Pancreas (tissue), 10 donors: Measurements from ENCODE around the gene LCE1C. TPM values are rescaled to one million over a fixed set of nuclear protein-coding genes. Genes with fewer than 3 reads are reported as not detected.

Source experiments
- ATAC-seq, 4 donors: fragments of 200-7000 bp; cut with Tn5 transposase; one replicate each; pipeline versions ENCODE4 v1.8.0 to v1.9.1; 2020; ENCODE audit warnings: mild to moderate bottlenecking in 4 of 4, moderate library complexity in 4 of 4
- DNase-seq, 6 donors: peaks; one replicate each; pipeline ENCODE4 v3.0.0-alpha.2; 2020
- FAIRE-seq: peaks from 2 replicates; lab custom pipeline; 2012; peaks lifted over from hg19 to GRCh38; lab: Jason Lieb, UNC
- H3K27ac ChIP-seq, 4 donors: fragments of 200-600 bp; sonication (generic); 1 replicate in 3 of 4; 2 replicates in 1 of 4; pipeline versions ENCODE4 v1.5.0 to v1.8.0; 2020
- H3K27me3 ChIP-seq, 4 donors: fragments of 200-600 bp; one replicate each; pipeline ENCODE4 v1.8.0; 2021
- H3K36me3 ChIP-seq, 3 donors: fragments of 200-600 bp; sonication (generic) in 1 of 3; one replicate each; pipeline versions ENCODE4 v1.5.0 to v1.8.0; 2020 to 2021
- H3K4me1 ChIP-seq, 3 donors: fragments of 200-600 bp; one replicate each; pipeline ENCODE4 v1.8.0; 2021
- H3K4me3 ChIP-seq, 4 donors: fragments of 200-600 bp; sonication (generic) in 2 of 4; one replicate each; pipeline versions ENCODE4 v1.5.0 to v1.8.0; 2020 to 2021
- H3K9me3 ChIP-seq, 4 donors: fragments of 200-600 bp; one replicate each; pipeline ENCODE4 v1.8.0; 2021
- WGBS, 2 donors: extraction: QIAGEN DNeasy Blood & Tissue Kit; methylation state at CpG; one replicate each; pipeline ENCODE4 v1.1.7; 2013; 5-methylcytosine and 5-hydroxymethylcytosine counted together
- intact Hi-C, 3 donors: fragments of 100-400 bp; cut with DNase I; formaldehyde crosslinking; loops; one replicate each; pipeline versions ENCODE4 v1.11.1 to v1.14.2; 2022
- polyA plus RNA-seq, 2 donors: library from polyadenylated mRNA; stranded (reverse); fragments of 200-250 nt; gene quantifications; one replicate each; pipeline ENCODE4 v1.2.3, GENCODE V29; 2013
- total RNA-seq, 6 donors: library from RNA; stranded (reverse); fragmentation: NEBNext Ultra II Directional in 4 of 6; extraction: Animal tissue kit (Norgen Biotek cat#: 25700) in 4 of 6; gene quantifications; one replicate each; pipeline versions ENCODE4 v1.2.1 to v1.2.4, GENCODE V29; 2021 to 2023
- TF ChIP-seq, protein P1 (sequence below), 4 donors: fragments of 200-600 bp; sonication (generic) in 3 of 4; IDR thresholded peaks; one replicate each; pipeline versions ENCODE4 v1.5.0 to v1.8.0; 2021; ENCODE audit warnings: antibody characterized with exemption in 4 of 4
- donor health status: healthy with polysubstance abuse.
- donor health status: DM: no; HTN: no; CAD: no; lungs with moderate emphysema.
- donor health status: DM: no; HTN: no; CAD: no.
- donor health status: control.
- donor health status: control.
- donor health status: Bipolar disorder and iron deficiency.
- donor health status: DM: yes; HTN: yes; CAD: no.
- donor health status: DM: no; HTN: no; CAD: no.
- donor health status: DM: no; HTN: no; CAD: no.
- donor health status: DM: yes; HTN: yes; CAD: no.

LCE1C gene
- total and polyA plus RNA-seq, 8 donors, result not detected

DNA sequence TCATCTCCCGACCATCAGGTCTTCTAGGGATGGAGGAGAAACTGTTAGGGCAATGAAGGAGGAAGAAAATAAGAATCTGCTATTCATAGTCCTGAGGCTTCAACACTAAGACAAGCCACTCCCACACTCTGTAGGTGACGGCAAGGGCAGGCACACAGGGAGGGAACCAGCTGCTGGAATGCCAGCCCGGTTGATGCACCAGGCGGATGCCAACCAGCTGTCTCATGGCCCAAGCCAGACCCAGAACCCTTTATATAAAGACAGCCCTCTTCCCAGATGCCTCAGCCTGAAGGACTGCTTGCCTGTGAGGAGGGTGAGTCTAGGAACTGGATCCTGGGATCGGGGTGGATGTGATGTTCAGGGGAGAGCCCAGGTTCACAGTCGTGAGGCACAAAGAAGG lies 48.7 kb downstream of the LCE1C start, which contains the start of gene KPRP:
KPRP (plus strand) TSS at position 279 of the 400 bp plus-strand sequence. CDS start 1,564 bp downstream, outside the sequence.
- Histone ChIP-seq H3K4me1 (no peaks in the 10 kb centered on the region), H3K4me3 (no peak within 1 kb of the TSS), H3K36me3 (no peaks in the 10 kb centered on the region), H3K27me3 (peaks cover 0 to 10% (median 0%) of the 10 kb centered on the region in 4 donors), H3K27ac (no peak within 1 kb of the TSS), H3K9me3 (no peaks in the 10 kb centered on the region)
- TF ChIP-seq, protein P1, sequence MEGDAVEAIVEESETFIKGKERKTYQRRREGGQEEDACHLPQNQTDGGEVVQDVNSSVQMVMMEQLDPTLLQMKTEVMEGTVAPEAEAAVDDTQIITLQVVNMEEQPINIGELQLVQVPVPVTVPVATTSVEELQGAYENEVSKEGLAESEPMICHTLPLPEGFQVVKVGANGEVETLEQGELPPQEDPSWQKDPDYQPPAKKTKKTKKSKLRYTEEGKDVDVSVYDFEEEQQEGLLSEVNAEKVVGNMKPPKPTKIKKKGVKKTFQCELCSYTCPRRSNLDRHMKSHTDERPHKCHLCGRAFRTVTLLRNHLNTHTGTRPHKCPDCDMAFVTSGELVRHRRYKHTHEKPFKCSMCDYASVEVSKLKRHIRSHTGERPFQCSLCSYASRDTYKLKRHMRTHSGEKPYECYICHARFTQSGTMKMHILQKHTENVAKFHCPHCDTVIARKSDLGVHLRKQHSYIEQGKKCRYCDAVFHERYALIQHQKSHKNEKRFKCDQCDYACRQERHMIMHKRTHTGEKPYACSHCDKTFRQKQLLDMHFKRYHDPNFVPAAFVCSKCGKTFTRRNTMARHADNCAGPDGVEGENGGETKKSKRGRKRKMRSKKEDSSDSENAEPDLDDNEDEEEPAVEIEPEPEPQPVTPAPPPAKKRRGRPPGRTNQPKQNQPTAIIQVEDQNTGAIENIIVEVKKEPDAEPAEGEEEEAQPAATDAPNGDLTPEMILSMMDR (IDR thresholded peaks at IDR 0.05), result no peak
- ATAC-seq, result no peak
- no peak for DNase-seq
- 39 to 53% methylated on average over 6 of the region's 6 CpGs for WGBS, 2 donors
- intact Hi-C loops, result no loop called here
- no peak for FAIRE-seq

- Histone ChIP-seq H3K4me1 (no peaks in the 10 kb centered on the region), H3K4me3 (no peak overlapping the region), H3K27ac (no peak overlapping the region), H3K9me3 (no peaks in the 10 kb centered on the region), H3K27me3 (peaks cover 0 to 10% (median 0%) of the 10 kb centered on the region in 4 donors), H3K36me3 (no peaks in the 10 kb centered on the region)
- DNase-seq (no peak), ATAC-seq (no peak), FAIRE-seq (no peak)
- 40 to 57% methylated on average over 1 to 2 of the region's 2 CpGs for WGBS, 2 donors
- TF ChIP-seq, protein P1 (IDR thresholded peaks at IDR 0.05), result no peak
- intact Hi-C loops, result no loop called here
These were observed 49.6 kb downstream of the LCE1C start for GRCh38 chr1:152756872-152757271.

Other genes starting within 250 kb of the LCE1C start
- not detected for gene LCE3E, start 239.9 kb downstream of the LCE1C start, total RNA-seq
- gene LCE3E, start 239.9 kb downstream of the LCE1C start, polyA plus RNA-seq, result not detected
- gene LCE3D, start 226.1 kb downstream of the LCE1C start, total RNA-seq, result not detected
- gene LCE3D, start 226.1 kb downstream of the LCE1C start, polyA plus RNA-seq, result not detected
- not detected for gene LCE3C, start 206.4 kb downstream of the LCE1C start, total RNA-seq
- gene LCE3C, start 206.4 kb downstream of the LCE1C start, polyA plus RNA-seq, result not detected
- gene LCE3B, start 192.8 kb downstream of the LCE1C start, total RNA-seq, result not detected
- gene LCE3B, start 192.8 kb downstream of the LCE1C start, polyA plus RNA-seq, result not detected
- gene LCE3A, start 183.5 kb downstream of the LCE1C start, total RNA-seq, result not detected
- not detected for gene LCE3A, start 183.5 kb downstream of the LCE1C start, polyA plus RNA-seq
- gene LCE2D, start 143.3 kb downstream of the LCE1C start, total RNA-seq, result not detected
- gene LCE2D, start 143.3 kb downstream of the LCE1C start, polyA plus RNA-seq, result not detected
- gene LCE2C, start 131.4 kb downstream of the LCE1C start, total RNA-seq, result not detected
- not detected for gene LCE2C, start 131.4 kb downstream of the LCE1C start, polyA plus RNA-seq
- not detected for gene LCE2B, start 120.5 kb downstream of the LCE1C start, total RNA-seq
- not detected for gene LCE2B, start 120.5 kb downstream of the LCE1C start, polyA plus RNA-seq
- gene LCE2A, start 108.3 kb downstream of the LCE1C start, total RNA-seq, result not detected
- gene LCE2A, start 108.3 kb downstream of the LCE1C start, polyA plus RNA-seq, result not detected
- gene LCE4A, start 98.5 kb downstream of the LCE1C start, total RNA-seq, result not detected
- not detected for gene LCE4A, start 98.5 kb downstream of the LCE1C start, polyA plus RNA-seq
- not detected for gene KPRP, start 48.6 kb downstream of the LCE1C start, total RNA-seq
- gene KPRP, start 48.6 kb downstream of the LCE1C start, polyA plus RNA-seq, result not detected
- not detected for gene LCE1F, start 31.5 kb downstream of the LCE1C start, total RNA-seq
- gene LCE1F, start 31.5 kb downstream of the LCE1C start, polyA plus RNA-seq, result not detected
- gene LCE1E, start 20.4 kb downstream of the LCE1C start, total RNA-seq, result not detected
- not detected for gene LCE1E, start 20.4 kb downstream of the LCE1C start, polyA plus RNA-seq
- gene LCE1D, start 9.9 kb downstream of the LCE1C start, total RNA-seq, result not detected
- not detected for gene LCE1D, start 9.9 kb downstream of the LCE1C start, polyA plus RNA-seq
- not detected for gene LCE1B, start 5.3 kb upstream of the LCE1C start, total RNA-seq
- gene LCE1B, start 5.3 kb upstream of the LCE1C start, polyA plus RNA-seq, result not detected
- not detected for gene LCE1A, start 20.8 kb upstream of the LCE1C start, total RNA-seq
- gene LCE1A, start 20.8 kb upstream of the LCE1C start, polyA plus RNA-seq, result not detected
- not detected for gene LCE6A, start 36.2 kb upstream of the LCE1C start, total RNA-seq
- gene LCE6A, start 36.2 kb upstream of the LCE1C start, polyA plus RNA-seq, result not detected
- gene LCE7A, start 53.3 kb upstream of the LCE1C start, total RNA-seq, result not detected
- gene LCE7A, start 53.3 kb upstream of the LCE1C start, polyA plus RNA-seq, result not detected
- not detected for gene SMCP, start 71.7 kb upstream of the LCE1C start, total RNA-seq
- not detected for gene SMCP, start 71.7 kb upstream of the LCE1C start, polyA plus RNA-seq
- not detected for gene IVL, start 101.9 kb upstream of the LCE1C start, total RNA-seq
- under 1 TPM in 1 of 2 donors, not detected in 1; 0.02 TPM for gene IVL, start 101.9 kb upstream of the LCE1C start, polyA plus RNA-seq
- gene SPRR5, start 140.6 kb upstream of the LCE1C start, total RNA-seq, result not detected
- gene SPRR5, start 140.6 kb upstream of the LCE1C start, polyA plus RNA-seq, result not detected
- gene SPRR4, start 164.0 kb upstream of the LCE1C start, total RNA-seq, result not detected
- gene SPRR4, start 164.0 kb upstream of the LCE1C start, polyA plus RNA-seq, result not detected
- gene SPRR1A, start 177.4 kb upstream of the LCE1C start, total RNA-seq, result not detected
- gene SPRR1A, start 177.4 kb upstream of the LCE1C start, polyA plus RNA-seq, result not detected
- not detected for gene SPRR3, start 195.1 kb upstream of the LCE1C start, total RNA-seq
- 1 to 10 TPM; 2.8 to 3.2 TPM for gene SPRR3, start 195.1 kb upstream of the LCE1C start, polyA plus RNA-seq
- not detected for gene SPRR1B, start 224.6 kb upstream of the LCE1C start, total RNA-seq
- gene SPRR1B, start 224.6 kb upstream of the LCE1C start, polyA plus RNA-seq, result under 1 TPM in 1 of 2 donors, not detected in 1; 0.65 TPM
- not detected for gene SPRR2D, start 234.5 kb upstream of the LCE1C start, total RNA-seq
- gene SPRR2D, start 234.5 kb upstream of the LCE1C start, polyA plus RNA-seq, result under 1 TPM in 1 of 2 donors, not detected in 1; 0.53 TPM